Islet precursor cell (in vitro differentiated cells): ENCODE data around the gene SPSB1.

Experiments used
- DNase-seq: peaks from one replicate; pipeline ENCODE4 v3.0.0-alpha.2; 2018

Gene SPSB1

DNA sequence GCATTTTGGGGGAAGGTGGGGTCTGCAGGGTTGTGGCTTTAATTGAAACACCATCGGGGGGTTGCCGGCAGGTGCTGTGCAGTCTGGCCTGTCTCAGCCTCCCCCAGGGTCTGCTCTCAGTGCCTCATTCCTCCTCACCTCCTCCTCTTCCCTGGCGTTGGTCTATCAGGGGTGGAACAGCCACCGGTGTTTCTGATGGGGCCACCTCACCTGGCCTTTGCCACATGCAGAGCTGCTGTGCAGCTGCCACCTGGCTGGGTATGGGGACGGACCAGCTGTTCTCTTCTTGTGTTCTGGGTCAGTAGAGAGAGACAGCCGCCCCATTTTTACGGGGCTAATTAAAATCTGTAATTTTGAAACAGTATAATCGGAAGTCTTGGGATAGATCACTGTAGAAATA lies 53.9 kb downstream of the SPSB1 start:
- no peak for DNase-seq

DNA sequence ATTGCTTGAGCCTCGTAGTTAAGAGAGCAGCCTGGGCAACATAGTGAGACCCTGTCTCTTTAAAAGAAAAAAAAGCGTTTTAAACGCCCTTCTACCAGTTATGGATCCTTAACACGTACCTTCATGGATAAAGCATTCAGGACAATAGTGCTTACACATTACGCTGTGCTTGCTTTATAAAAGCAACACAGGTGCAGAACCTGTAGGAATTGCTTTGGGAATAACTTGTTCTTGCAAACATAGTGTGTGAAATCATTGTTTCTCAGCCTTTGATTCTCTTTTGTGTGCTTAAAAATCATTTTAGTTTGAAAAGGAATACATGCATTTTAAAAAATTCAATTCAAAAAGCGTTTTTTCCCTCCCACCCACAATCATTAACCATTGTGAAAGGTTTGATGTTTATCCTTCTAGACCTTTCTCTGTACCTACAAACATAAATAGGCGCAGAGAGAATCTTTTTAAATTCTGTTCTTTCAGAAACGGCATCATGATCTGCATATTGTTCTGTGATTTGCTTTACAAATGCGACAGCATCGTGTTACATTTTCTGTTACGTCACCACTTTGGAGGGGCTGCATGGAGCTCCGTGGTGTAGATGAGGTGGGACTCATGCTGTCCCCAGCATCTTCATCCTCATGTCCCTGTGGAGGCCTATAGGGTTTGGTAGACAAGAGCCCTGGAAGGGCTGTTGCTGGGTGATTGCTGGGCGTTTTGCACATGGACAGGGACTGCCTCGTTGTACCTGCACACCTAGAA lies 54.6 kb downstream of the SPSB1 start:
- no peak for DNase-seq

DNA sequence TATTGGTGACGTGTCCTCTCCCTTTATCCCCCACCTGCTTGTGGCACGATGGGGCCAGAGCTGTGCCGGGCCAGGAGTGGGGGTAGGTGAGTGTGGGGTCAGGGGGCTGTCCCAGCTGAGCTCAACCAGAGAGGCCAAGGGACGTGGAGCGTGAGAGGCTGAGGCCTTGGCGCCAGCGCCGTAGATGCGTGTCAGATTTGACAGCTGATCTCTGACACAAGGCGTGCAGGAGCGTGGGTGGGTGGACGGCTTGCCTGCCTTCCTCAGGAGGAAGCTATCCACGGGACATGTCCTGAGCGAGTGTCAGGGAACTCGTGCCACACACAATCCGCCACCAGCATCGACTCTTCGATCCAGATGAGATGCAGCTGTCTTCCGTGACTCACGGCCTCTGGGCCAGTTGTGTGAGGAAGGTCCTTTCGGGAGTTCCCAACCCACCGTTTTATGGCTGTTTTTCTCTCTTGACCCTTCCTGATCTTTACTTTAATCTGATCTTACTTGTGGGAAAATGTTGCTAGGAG lies 56.7 kb downstream of the SPSB1 start:
- no peak for DNase-seq

DNA sequence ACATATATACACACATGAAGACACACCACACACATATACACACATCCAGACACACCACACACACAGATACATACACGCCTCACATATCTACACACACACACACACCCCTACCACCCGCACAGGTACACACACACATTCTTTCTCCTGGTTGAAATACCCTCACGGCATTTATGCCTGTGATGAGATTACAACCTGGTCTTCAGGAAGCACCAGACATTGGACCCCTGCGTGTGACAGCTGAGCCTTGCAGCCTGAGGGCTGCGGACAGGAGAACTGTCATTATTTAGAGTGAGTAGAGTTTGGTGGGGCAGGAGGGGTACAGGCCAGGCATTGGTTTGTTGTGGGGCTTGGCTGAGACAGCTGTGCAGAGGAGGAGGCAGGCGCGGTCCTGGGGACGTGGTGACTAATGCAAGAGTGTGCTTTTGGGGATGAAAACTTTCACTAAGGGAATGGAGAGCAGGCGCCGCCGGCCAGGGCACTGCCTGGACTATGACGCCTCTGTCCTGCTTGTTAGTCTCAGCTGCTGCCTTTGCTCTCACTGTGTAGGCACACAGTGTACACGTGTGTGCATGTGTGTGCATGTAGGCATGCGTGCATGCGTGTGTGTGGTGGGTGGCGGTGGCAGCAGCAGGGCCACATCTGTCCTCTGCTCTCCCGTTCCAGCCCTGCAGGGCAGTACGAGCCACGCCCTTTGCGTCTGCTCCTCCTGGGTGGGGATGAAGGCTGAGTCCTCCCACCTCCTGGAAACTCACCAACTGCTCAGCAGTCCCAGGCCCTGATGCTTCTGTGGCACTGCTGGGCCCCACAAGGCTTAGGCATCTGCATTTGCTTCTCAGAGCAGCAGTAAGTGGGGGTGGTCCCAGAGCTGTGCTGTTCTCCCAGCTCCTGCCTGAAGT lies 57.6 kb downstream of the SPSB1 start:
- no peak for DNase-seq

DNA sequence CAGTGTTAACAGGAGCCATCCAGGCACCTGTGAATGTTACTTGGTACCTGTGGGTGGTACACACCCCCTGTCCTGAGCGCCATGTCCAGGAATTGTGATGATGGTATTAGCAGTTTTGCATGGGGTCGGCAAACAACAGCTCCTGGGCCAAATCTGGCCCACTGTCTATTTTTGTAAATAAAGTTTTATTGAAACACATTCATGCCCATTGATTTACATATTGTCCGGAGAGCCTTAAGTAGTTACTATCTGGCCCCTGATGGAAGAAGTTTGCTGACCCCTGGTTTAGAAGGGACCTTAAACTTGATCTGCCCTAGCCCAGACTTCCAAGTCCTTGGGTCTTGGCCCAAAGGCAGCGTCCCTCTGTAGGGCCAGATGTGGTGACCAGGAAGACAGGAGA lies 58.3 kb downstream of the SPSB1 start:
- no peak for DNase-seq

DNA sequence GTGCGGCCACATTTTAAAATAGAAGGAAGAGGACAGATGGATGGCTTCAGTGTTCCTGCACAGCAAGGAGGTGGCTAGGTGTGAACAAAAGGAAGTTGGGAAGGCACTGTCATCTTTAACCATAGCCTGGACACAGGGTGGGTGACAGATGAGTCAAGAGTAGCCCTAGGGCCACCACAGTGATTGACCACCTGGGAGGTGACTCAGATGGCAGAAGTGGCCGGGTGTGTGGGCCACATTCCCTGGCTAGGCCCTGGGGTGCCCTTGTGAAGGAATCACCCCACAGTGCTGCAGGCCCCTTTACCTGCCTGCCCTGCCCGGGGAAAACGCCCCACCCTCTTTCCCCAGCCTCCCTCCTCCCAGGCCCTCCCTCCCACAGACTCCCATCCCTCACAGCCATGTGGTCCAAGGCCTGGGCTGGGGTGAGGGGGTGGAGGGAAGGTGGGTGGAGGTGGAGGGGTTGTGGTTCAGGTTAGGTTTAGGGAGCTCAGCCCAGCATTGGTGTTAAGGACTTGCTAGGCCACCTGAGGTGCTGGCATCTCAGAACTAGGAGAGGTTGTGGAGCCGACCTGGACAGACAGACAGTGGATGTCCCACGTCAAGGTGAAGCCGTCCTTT lies 59.1 kb downstream of the SPSB1 start:
- DNase-seq = no peak

DNA sequence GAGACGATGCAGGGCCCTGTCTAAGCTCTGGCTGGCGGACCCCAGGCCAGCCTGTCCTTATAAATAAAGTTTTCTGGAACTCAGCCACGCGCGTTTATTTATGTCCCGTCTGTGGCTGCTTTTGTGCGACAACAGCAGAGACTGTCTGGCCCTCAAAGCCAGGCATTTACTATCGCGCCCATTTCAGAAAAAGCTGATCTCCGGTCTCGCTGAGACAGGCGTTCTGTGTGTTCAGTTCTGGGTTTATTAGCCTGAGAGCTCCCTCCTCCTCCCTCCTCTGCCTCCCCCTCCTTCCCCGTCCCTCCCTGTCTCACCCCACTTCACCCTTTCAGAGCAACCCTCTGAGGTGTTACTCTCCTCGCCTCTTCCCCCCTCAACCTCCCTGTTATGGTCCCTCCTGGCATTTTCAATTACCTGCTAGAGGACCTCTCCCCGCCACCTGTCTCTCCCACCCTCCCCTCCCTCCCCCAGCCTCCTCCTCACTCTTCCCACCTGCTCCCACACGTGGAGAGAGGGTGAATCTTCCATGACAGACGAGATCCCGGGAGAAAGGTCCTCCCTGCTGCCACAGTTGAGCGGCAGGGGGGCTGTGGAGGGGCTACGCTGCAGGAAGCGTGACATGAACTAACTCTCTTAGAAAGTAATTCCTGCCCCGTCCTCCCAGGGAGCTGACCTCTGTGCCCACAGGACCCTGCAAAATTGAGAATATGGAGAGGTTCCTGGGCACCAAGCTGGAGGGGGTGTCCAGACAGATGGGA lies 59.9 kb downstream of the SPSB1 start:
- DNase-seq = no peak

DNA sequence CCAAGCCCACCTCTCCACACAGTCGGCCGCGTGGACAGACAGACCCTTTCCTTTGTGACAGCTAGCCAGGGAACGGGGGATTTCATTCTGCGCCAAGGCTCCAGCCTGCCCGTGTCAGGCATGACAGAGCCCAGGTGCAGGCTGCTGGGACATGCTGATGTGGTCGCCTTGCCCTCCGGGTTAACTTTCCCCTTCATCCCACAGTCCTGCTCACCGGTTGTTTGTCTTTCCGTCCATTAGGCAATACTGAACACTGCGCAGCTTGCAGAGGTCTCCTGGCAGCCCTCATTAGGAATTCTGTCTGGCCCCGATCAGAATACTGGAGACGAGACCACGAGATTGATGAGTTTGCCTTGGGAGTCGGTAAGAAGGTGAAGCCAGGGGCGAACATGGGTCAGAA lies 62.8 kb downstream of the SPSB1 start:
- no peak for DNase-seq

DNA sequence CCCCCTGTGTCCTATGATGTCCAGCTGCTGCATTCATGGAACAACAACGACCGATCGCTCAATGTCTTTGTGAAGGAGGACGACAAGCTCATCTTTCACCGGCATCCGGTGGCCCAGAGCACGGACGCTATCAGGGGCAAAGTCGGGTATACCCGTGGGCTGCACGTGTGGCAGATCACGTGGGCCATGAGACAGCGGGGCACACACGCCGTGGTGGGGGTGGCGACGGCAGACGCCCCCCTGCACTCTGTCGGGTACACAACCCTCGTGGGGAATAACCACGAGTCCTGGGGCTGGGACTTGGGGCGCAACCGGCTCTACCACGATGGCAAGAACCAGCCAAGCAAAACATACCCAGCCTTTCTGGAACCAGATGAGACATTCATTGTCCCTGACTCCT lies 63.3 kb downstream of the SPSB1 start:
- DNase-seq = no peak

DNA sequence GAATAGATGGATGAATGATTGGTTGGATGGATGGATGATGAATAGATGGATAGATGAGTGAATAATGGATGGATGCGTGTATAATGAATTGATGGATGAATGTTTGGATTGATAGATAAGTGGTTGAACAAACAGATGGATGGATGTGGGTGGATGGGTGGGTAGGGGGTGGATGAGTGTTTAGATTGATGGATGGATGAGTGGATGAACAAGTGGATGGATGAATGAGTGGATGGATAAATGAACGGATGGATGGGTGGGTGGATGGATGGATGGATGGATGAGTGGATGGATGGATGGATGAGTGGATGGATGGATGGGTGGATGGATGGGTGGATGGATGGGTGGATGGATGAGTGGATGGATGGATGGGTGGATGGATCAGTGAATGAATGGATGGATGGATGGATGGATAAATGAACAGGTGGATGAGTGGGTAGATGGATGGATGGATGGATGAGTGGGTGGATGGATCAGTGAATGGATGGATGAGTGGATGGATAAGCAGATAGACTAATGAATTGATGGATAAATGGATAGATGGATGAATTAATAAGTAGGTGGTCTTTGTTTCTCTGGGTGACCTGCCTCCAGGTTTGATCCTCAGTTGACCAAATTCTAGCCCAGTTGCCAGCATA lies 64.3 kb downstream of the SPSB1 start:
- DNase-seq = no peak

DNA sequence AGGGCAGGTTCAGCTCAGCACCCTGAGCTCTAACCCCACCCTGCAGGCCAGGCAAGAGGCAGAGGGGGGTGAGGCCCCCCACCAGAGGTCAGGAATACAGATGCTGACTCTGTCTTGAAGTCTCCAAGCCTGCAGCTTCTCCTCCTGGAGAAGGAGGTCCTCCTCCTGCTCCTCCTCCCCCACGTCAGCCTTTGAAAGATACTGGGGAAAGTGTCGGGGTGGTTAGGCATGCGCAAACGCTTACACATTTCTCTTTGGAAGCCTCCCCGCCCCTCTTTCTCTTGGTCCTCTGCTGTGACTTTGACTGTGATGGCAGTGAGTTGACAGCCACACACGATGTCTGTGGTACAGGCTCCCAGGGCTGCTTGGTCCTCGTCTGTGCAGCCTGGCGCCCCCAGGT lies 65.3 kb downstream of the SPSB1 start:
- DNase-seq = no peak

DNA sequence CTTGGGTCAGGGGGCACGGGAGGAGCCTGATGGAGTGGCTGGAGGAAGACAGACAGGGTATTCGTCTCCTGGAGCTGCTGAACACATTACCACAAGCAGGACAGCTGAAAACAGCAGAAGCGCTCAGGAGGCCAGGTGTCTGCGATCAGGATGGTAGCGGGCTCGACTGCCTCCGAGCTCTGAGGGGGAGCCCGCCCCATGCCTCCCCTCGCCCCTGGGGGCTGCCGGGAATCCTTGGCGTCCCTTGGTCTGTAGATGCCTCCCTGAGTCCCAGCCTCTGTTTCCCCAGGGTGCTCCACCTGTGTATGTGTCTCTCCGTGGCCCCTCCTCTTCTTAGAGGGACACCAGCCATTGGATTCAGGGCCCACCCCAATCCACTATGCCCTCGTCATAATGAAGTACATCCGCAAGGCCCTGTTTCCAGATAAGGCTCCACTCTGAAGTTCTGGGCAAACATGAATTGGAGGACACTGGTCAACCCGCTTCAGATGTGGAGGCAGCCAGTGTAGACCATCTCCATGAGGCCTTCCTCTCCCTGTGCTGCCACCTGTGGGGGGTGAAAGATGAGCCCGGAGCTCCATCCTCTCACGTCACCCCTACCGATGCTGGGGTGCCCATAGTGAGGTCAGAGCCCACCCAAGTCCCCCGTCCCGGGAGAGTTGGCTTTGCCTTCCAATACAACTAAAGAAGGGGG lies 67.8 kb downstream of the SPSB1 start:
- no peak for DNase-seq

DNA sequence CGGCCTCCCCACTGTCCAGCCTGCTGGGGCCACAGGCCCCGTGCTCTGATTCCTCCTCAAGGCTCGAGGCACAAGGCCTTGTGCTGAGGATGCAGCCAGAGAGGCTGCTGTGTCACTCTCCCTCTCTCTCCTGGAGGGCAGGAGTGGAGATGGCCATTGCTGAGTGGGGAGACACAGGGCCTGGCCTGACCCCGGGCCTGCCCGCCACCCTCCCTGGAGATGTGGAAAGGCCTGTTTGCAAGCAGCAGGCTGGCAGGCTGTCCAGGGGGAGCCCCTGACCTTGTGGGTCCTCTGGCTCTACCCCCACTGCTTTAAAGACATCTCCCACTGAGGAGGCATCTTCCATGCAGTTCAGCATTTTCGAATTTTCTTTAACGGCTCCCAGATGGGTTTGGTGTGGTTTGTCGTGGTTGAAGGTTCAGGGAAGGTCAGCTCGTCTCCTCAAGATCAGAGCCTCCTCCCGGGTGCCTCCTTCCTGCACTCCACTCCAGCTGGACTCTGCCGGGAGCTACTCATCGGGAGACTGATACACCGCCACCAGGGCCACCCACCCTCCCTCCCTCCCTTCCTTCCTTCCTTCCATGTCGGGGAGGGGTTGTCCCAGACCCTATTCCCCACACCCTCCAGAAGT lies 69.1 kb downstream of the SPSB1 start:
- DNase-seq = no peak

DNA sequence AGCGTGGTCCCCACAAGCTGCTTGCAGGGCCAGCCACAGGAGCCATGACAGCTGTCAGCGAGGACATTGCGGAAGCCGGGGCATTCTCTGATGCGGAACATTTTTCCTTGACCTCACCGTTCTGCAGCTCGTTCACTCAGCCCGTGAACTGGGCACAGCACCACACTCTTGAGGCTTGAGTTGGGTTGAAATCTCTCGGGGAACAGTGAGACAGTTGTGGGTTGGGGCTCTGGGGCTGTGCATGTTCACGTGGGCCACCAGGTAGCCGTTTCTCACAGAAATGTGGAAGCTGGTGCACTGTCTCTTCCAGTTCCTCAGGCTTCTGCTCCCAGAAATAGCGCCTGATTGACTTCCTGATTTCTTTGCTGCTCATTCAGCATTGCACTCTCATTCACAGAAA lies 69.8 kb downstream of the SPSB1 start:
- DNase-seq = no peak

DNA sequence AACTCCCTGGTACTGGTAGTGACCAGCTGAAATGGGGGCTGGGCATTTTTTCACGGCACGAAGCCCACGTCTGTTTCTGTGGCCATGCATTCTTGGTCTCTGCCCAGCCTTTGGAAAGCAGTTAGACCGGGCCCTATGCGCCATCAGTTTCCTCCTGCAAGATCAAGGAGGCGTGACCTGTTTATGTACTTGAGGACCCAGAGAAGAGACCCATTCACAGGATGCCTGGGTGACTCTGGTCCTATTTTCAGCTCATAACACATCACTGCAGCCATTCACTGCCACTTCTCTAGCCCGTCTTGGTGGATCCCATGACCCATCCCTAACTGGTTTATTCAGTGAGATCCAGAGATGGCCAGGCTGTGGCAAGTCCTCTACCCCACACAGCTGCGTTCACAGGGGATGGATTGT lies 70.4 kb downstream of the SPSB1 start:
- DNase-seq = no peak

DNA sequence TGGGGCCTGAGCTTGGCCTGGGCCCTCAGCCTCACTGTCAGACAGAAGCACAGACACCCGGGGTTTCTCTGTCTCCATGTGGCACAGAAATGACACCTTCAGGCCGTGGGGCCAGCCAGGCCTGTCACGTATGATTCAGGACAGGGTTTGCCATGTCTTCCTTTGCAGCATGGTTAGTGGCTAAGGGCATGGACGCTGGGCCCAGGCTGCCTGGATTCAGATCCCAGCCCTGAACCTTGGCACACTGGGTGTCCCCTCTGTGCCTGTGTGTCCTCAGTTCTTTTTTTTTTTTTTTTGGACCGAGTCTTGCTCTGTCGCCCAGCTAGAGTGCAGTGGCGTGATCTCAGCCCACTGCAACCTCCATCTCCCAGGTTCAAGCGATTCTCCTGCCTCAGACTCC lies 73.6 kb downstream of the SPSB1 start:
- DNase-seq = no peak

DNA sequence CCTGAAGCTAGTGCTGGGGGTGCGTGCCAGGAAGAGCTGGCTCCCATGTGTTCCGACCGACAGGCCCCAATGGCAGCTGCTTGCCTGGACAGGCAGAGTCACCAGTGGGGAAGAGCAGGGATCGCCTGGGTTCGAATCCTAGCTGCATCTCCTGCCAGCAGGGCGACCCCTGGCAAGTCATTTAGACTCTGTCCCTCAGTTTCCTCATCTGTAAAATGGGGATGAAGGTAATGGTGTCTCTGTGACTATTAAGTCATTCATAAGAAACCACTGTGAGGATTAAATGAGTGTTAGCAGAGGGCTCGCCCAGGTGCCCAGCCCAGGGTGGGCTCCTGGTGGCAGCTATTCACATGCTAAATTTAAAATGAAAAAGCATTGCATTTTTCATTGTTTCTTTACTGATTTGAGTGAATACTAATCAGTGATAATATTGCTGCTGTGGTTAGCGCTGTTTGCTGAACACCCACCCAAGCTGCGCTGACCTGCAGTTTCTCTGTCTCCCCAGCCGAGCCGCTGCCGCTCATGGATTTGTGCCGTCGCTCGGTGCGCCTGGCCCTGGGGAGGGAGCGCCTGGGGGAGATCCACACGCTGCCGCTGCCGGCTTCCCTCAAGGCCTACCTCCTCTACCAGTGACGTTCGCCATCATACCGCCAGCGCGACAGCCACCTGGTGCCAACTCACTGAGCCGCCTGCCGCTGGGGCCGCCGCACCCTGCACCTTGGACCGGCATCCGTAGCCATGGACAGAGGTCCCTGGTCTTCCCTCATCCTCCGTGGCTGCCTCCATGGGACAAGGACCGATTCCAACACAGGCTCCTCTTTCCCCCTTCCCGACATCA lies 74.5 kb downstream of the SPSB1 start:
- no peak for DNase-seq

DNA sequence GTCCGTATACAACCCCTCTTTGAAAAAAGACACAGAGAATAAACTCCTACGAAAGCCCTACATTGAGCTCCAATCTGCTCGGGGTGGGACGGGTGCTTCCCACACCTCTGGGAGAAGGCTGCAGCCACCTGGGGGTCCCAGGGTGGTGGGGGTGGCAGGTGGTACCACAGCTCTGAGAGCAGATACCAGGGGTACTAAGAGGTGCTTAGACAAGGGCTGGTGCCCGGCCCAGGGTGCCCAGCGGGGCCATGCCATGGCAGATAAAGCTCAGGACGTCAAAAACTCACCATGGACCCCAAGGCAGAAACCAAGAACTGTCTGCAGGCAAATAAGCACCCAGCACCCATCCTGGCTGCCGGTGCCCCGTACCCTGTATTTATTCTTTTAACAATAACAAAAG lies 75.1 kb downstream of the SPSB1 start:
- DNase-seq = no peak

DNA sequence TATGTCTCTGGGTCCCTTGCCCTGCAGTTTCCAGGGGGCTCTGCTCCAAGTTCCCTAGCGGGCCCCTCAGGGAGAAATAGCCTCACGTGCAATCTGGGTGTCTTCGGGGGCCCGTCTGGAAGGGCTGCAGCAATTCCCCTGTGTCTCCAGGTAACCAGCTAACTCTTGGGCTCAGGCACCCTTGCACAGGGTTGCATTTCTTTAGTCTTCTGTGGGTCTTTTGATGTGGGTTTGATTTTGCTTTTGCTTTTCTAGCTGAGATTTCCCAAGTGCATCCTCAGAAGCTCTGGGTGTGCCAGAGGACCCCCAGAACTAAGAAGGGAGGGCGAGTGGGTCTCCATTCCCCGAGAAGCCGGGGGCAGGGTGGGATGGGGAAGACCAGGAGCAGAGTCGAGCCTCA lies 75.7 kb downstream of the SPSB1 start:
- DNase-seq = no peak
